ENCODE data around the gene LBX2. TPM values are rescaled to one million over a fixed set of nuclear protein-coding genes. Genes with fewer than 3 reads are reported as not detected.

Gene LBX2
- total and polyA plus RNA-seq, 9 of the 15 experiments (the other 6 are each of a cell fraction or from before 2014, with no cell fraction given): 0.39 to 6.2 (median 1.8) TPM; not detected in 1

DNA sequence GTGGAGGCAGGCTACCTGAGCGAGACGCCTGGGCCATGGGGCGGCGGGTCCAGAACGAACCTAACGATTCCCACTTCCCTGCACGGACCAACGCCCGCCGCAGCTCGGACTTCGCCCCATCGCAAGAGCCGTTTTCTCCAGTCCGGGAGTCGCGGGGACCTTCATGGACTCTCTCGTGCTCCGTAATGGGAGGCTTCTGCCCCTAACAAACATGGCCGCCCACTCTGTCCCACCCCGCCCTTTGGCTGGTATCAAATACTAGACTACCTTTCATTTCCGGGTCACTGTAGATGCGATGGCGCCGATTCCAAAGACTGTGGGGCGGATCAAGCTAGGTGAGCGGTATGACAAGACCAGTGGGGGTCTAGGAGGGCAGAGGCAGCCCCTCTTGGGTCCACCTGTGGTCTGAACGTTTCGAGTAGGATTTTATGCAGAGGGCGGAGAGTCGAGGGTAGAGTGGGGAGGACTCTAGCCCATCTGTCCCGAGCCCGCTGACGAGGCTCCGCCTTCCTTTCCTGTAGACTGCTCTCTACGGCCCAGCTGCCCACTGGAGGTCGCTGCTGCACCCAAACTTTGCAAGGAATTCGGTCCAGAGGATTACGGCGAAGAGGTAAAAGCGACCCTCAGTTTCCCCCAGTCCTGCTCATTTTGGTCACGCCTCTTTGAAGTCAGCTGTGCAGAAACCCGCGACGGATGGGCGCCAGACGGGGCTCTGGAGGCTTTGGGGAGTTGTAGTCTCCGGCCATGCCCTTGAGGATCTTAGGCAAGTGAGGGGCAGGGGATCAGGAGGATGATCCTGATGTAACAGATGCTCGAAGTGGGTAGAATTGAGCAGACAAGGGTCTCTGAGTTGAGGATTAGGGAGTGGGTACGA, 16.4 kb downstream of the LBX2 start, which contains the start of the genes CCDC142 and TTC31 (continued):
- no peak for TF ChIP-seq ZBTB5 (IDR thresholded peaks at IDR 0.05)
- no peak for TF ChIP-seq ILF3 (IDR thresholded peaks at IDR 0.05; ENCODE audit: borderline replicate concordance)
- TF ChIP-seq ZNF830 (CRISPR knock-in tag; IDR thresholded peaks at IDR 0.05): no peak
- peak; percentile 59; the same call in 1 of the 2 replicates for TF ChIP-seq NBN (IDR thresholded peaks at IDR 0.05; ENCODE audit: low read depth)
- TF ChIP-seq ZNF76 (CRISPR knock-in tag; IDR thresholded peaks at IDR 0.05; ENCODE audit: borderline replicate concordance): no peak
- no peak for TF ChIP-seq SRSF7 (optimal IDR thresholded peaks at IDR 0.05; ENCODE audit: low read depth, low read length)
- TF ChIP-seq, protein P1, sequence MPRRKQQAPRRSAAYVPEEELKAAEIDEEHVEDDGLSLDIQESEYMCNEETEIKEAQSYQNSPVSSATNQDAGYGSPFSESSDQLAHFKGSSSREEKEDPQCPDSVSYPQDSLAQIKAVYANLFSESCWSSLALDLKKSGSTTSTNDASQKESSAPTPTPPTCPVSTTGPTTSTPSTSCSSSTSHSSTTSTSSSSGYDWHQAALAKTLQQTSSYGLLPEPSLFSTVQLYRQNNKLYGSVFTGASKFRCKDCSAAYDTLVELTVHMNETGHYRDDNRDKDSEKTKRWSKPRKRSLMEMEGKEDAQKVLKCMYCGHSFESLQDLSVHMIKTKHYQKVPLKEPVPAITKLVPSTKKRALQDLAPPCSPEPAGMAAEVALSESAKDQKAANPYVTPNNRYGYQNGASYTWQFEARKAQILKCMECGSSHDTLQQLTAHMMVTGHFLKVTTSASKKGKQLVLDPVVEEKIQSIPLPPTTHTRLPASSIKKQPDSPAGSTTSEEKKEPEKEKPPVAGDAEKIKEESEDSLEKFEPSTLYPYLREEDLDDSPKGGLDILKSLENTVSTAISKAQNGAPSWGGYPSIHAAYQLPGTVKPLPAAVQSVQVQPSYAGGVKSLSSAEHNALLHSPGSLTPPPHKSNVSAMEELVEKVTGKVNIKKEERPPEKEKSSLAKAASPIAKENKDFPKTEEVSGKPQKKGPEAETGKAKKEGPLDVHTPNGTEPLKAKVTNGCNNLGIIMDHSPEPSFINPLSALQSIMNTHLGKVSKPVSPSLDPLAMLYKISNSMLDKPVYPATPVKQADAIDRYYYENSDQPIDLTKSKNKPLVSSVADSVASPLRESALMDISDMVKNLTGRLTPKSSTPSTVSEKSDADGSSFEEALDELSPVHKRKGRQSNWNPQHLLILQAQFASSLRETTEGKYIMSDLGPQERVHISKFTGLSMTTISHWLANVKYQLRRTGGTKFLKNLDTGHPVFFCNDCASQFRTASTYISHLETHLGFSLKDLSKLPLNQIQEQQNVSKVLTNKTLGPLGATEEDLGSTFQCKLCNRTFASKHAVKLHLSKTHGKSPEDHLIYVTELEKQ (CRISPR knock-in tag; IDR thresholded peaks at IDR 0.05): no peak
- no peak for TF ChIP-seq YBX1 (IDR thresholded peaks at IDR 0.05)
- TF ChIP-seq THRB (CRISPR knock-in tag; conservative IDR thresholded peaks at IDR 0.05): no peak
- no peak for TF ChIP-seq NCOA2 (IDR thresholded peaks at IDR 0.05; ENCODE audit: partially characterized antibody in 2 of 2)
- TF ChIP-seq, protein P2, sequence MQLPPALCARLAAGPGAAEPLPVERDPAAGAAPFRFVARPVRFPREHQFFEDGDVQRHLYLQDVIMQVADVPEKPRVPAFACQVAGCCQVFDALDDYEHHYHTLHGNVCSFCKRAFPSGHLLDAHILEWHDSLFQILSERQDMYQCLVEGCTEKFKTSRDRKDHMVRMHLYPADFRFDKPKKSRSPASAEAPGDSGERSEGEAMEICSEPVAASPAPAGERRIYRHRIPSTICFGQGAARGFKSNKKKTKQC (CRISPR knock-in tag; IDR thresholded peaks at IDR 0.05): peak; percentile 6; the same call in 1 of the 2 replicates
- no peak for TF ChIP-seq CHD4 (IDR thresholded peaks at IDR 0.05; ENCODE audit: insufficient read depth, insufficient replicate concordance, low read depth, low read length, poor library complexity, severe bottlenecking)
- no peak for TF ChIP-seq FOXA3 (CRISPR knock-in tag; conservative IDR thresholded peaks at IDR 0.05 in 1 of 2, IDR thresholded peaks at IDR 0.05 in 1 of 2)
- TF ChIP-seq LEF1 (IDR thresholded peaks at IDR 0.05): no peak
- TF ChIP-seq ZNF764 (CRISPR knock-in tag; IDR thresholded peaks at IDR 0.05; ENCODE audit: low read depth): no peak
- TF ChIP-seq KDM4B (IDR thresholded peaks at IDR 0.05; ENCODE audit: borderline replicate concordance in 2 of 2, low read depth in 1 of 2): no peak; a peak in 1 of 4 replicates
- TF ChIP-seq RFX1 (IDR thresholded peaks at IDR 0.05): no peak
- no peak for TF ChIP-seq MTF1 (CRISPR knock-in tag; IDR thresholded peaks at IDR 0.05; ENCODE audit: borderline replicate concordance)
- TF ChIP-seq SP1 (CRISPR knock-in tag; IDR thresholded peaks at IDR 0.05): peak; percentile 76
- no peak for TF ChIP-seq XRCC3 (IDR thresholded peaks at IDR 0.05)

All from K562 (cell line).